Measurements from ENCODE around the gene MREG.

GRCh38 chr2:215971671-215972070 lies 41.7 kb downstream of the MREG start:
- TF ChIP-seq YY1 (IDR thresholded peaks at IDR 0.05; ENCODE audit: low read depth, low read length) (no peak), ZNF24 (IDR thresholded peaks at IDR 0.05) (no peak), RAD21 (IDR thresholded peaks at IDR 0.05; ENCODE audit: insufficient read depth, low read depth, low read length) (no peak)
- TF ChIP-seq, protein P1, sequence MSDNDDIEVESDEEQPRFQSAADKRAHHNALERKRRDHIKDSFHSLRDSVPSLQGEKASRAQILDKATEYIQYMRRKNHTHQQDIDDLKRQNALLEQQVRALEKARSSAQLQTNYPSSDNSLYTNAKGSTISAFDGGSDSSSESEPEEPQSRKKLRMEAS (IDR thresholded peaks at IDR 0.05; ENCODE audit: low read depth, low read length), result no peak
- TF ChIP-seq, protein P2, sequence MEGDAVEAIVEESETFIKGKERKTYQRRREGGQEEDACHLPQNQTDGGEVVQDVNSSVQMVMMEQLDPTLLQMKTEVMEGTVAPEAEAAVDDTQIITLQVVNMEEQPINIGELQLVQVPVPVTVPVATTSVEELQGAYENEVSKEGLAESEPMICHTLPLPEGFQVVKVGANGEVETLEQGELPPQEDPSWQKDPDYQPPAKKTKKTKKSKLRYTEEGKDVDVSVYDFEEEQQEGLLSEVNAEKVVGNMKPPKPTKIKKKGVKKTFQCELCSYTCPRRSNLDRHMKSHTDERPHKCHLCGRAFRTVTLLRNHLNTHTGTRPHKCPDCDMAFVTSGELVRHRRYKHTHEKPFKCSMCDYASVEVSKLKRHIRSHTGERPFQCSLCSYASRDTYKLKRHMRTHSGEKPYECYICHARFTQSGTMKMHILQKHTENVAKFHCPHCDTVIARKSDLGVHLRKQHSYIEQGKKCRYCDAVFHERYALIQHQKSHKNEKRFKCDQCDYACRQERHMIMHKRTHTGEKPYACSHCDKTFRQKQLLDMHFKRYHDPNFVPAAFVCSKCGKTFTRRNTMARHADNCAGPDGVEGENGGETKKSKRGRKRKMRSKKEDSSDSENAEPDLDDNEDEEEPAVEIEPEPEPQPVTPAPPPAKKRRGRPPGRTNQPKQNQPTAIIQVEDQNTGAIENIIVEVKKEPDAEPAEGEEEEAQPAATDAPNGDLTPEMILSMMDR (IDR thresholded peaks at IDR 0.05 in 2 of 3, conservative IDR thresholded peaks at IDR 0.05 in 1 of 3; ENCODE audit: control insufficient read depth in 2 of 3, extremely low read depth in 1 of 3, insufficient read depth in 1 of 3, low read depth in 3 of 3, low read length in 3 of 3), result no peak
